Smooth muscle cell (in vitro differentiated cells): Measurements from ENCODE around the gene SEPHS1. TPM values are rescaled to one million over a fixed set of nuclear protein-coding genes. Genes with fewer than 3 reads are reported as not detected.

Experiments
- DNase-seq: peaks from one replicate; lab custom pipeline; 2025; ENCODE audit not compliant: unreplicated experiment; lab: John Stamatoyannopoulos, UW
- H2AFZ ChIP-seq: fragments of 200-600 bp; sonication (generic); 2 replicates; pipeline ENCODE4 v1.6.0; 2016; ENCODE audit warnings: antibody characterized with exemption, low read depth, mild to moderate bottlenecking
- H3F3A ChIP-seq: fragments of 200-600 bp; sonication (generic); 2 replicates; pipeline ENCODE4 v1.6.0; 2017; ENCODE audit warnings: antibody characterized with exemption, low read depth
- H3K27ac ChIP-seq: fragments of 200-600 bp; sonication (generic); 2 replicates; pipeline ENCODE4 v1.5.1; 2016; ENCODE audit warnings: low read depth, mild to moderate bottlenecking
- H3K27me3 ChIP-seq: fragments of 200-600 bp; sonication (generic); 2 replicates; pipeline ENCODE4 v1.6.1; 2016; ENCODE audit warnings: low read depth, mild to moderate bottlenecking
- H3K36me3 ChIP-seq: fragments of 200-600 bp; sonication (generic); 2 replicates; pipeline ENCODE4 v1.5.1; 2016; ENCODE audit warnings: low read depth
- H3K4me1 ChIP-seq: fragments of 200-600 bp; sonication (generic); 2 replicates; pipeline ENCODE4 v1.5.1; 2016; ENCODE audit warnings: low read depth
- H3K4me2 ChIP-seq: fragments of 200-600 bp; sonication (generic); 2 replicates; pipeline ENCODE4 v1.6.0; 2016; ENCODE audit warnings: mild to moderate bottlenecking
- H3K4me3 ChIP-seq: fragments of 200-600 bp; sonication (generic); 2 replicates; pipeline ENCODE4 v1.5.1; 2016; ENCODE audit warnings: mild to moderate bottlenecking
- H3K79me2 ChIP-seq: fragments of 200-600 bp; sonication (generic); 2 replicates; pipeline ENCODE4 v1.6.0; 2016; ENCODE audit warnings: low read depth, mild to moderate bottlenecking
- H3K9ac ChIP-seq: fragments of 200-600 bp; sonication (generic); 2 replicates; pipeline ENCODE4 v1.6.0; 2016; ENCODE audit warnings: low read depth
- H3K9me3 ChIP-seq: fragments of 200-600 bp; sonication (generic); replicated peaks from 2 replicates; pipeline ENCODE4 v1.5.1; 2016; ENCODE audit warnings: low read depth
- H4K20me1 ChIP-seq: fragments of 200-600 bp; sonication (generic); 2 replicates; pipeline ENCODE4 v1.6.0; 2016; ENCODE audit warnings: low read depth
- CTCF ChIP-seq: fragments of 200-600 bp; sonication (generic); IDR thresholded peaks from 2 replicates; pipeline ENCODE4 v1.5.1; 2017; ENCODE audit warnings: borderline replicate concordance, mild to moderate bottlenecking, antibody characterized with exemption; ENCODE audit not compliant: insufficient read depth, poor library complexity, severe bottlenecking
- WGBS: methylation state at CpG from one replicate; pipeline ENCODE4 v1.1.7; 2016; ENCODE audit warnings: low lambda C conversion rate; 5-methylcytosine and 5-hydroxymethylcytosine counted together
- polyA plus RNA-seq: library from polyadenylated mRNA; unstranded; fragments of >200 nt; fragmentation: Nextera tagmentation; extraction: Ambion mirVana; gene quantifications from 2 replicates; pipeline ENCODE4 v1.2.1, GENCODE V29; 2016
- total RNA-seq: library from RNA; depleted of rRNA; stranded (reverse); fragments of >200 nt; gene quantifications from 2 replicates; pipeline ENCODE4 v1.2.3, GENCODE V29; 2014

SEPHS1 gene
- total and polyA plus RNA-seq, 2 experiments from 2014 or later, result 29.5 to 48.3 TPM

- Histone ChIP-seq H3K79me2 (peaks cover 37% of the 10 kb centered on the region), H2AFZ (no peak overlapping the region), H3K27ac (no peak overlapping the region), H3K4me1 (no peaks in the 10 kb centered on the region), H4K20me1 (peaks cover 36% of the 10 kb centered on the region), H3K4me3 (no peak overlapping the region), H3F3A (peaks cover 6% of the 10 kb centered on the region), H3K36me3 (no peaks in the 10 kb centered on the region), H3K4me2 (no peak overlapping the region), H3K27me3 (no peaks in the 10 kb centered on the region), H3K9me3 (no peaks in the 10 kb centered on the region), H3K9ac (no peak overlapping the region)
- no peak for TF ChIP-seq CTCF
- WGBS, result 61% methylated on average over 9 of the region's 9 CpGs
- no peak for DNase-seq
Observed at GRCh38 chr10:13340068-13340467, 8.0 kb downstream of the SEPHS1 start.

DNA sequence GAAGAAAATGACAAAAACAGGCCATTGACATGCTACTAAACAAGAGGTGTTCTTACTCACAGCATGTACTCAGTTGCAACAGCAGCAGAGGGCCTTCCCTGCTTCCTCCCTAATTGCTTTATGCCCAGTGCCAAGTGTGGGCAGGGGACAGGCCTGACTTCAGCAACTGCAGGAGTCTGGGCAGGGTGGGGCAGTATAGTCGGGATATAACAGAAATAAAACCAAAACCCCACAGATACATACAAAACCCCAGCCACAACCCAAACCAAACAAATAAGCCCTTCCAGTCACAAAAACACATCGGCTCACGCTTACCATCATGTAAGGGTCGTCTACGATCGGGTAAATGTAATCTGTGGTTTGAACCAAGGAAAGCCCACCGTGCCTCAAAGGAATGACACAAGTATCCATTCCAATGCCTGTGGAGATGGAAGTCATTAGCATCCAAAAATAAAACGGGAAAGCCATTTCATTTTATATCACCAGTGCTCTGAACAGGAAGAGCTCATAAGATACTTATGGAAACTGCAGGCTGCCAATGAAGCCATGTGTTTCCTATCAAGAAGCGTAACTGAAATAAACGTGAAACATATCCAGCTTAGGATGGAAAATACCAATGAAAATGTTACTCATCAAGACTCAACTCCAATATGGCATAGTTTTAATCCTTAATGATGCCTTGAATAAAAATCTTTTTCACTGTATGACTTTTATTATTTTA is 9.5 kb downstream of the SEPHS1 start:
- Histone ChIP-seq H3K9me3 (no peaks in the 10 kb centered on the region), H3K9ac (no peak overlapping the region), H3K4me1 (no peaks in the 10 kb centered on the region), H4K20me1 (peaks cover 36% of the 10 kb centered on the region), H3K4me3 (no peak overlapping the region), H3K79me2 (peaks cover 21% of the 10 kb centered on the region), H3K27ac (no peak overlapping the region), H3F3A (peaks cover 6% of the 10 kb centered on the region), H3K27me3 (no peaks in the 10 kb centered on the region), H3K4me2 (no peak overlapping the region), H2AFZ (no peak overlapping the region), H3K36me3 (no peaks in the 10 kb centered on the region)
- 72% methylated on average over 10 of the region's 10 CpGs for WGBS
- TF ChIP-seq CTCF, result no peak
- no peak for DNase-seq

GRCh38 chr10:13337827-13338196 is 10.3 kb downstream of the SEPHS1 start:
- Histone ChIP-seq H3K9ac (no peak overlapping the region), H3K9me3 (no peaks in the 10 kb centered on the region), H3F3A (peaks cover 6% of the 10 kb centered on the region), H3K36me3 (no peaks in the 10 kb centered on the region), H3K4me1 (no peaks in the 10 kb centered on the region), H3K4me2 (no peak overlapping the region), H3K4me3 (no peak overlapping the region), H3K27me3 (no peaks in the 10 kb centered on the region), H4K20me1 (peaks cover 36% of the 10 kb centered on the region), H3K79me2 (peaks cover 14% of the 10 kb centered on the region), H3K27ac (no peak overlapping the region), H2AFZ (no peak overlapping the region)
- no peak for TF ChIP-seq CTCF
- 98% methylated on average over 6 of the region's 6 CpGs for WGBS
- no peak for DNase-seq
